Esophagus squamous epithelium (tissue), 4 donors: ENCODE data around the gene ADGRL1.
"Not testable (repeated sequence)": the region's sequence is repeated elsewhere in the genome, so short reads cannot be mapped to it uniquely, and the experiment has no call there.

Experiments
- CTCF ChIP-seq, 6 experiments: fragments of 450-650 bp in 4 of 6; fragments of 200-600 bp in 2 of 6; sonication (generic) in 2 of 6; IDR thresholded peaks; one replicate each; pipeline ENCODE4 v1.5.1; 2016 to 2019; ENCODE audit warnings: antibody characterized with exemption in 6 of 6, mild to moderate bottlenecking in 4 of 6, moderate library complexity in 4 of 6
- POLR2A ChIP-seq, 4 donors: fragments of 450-650 bp; IDR thresholded peaks; one replicate each; pipeline ENCODE4 v1.6.1; 2017; ENCODE audit warnings: antibody characterized with exemption in 4 of 4, mild to moderate bottlenecking in 4 of 4, moderate library complexity in 3 of 4

GRCh38 chr19:14186684-14187083, 19.3 kb downstream of the ADGRL1 start:
- not testable (repeated sequence) for TF ChIP-seq CTCF, POLR2A (IDR thresholded peaks at IDR 0.05)
